PC-3 (cell line): ENCODE results near the gene KDM4C.

ENCODE experiments used
- EZH2 ChIP-seq: fragments of 300-600 bp; sonication (generic); IDR thresholded peaks from one replicate; pipeline ENCODE4 v1.6.1; 2017; ENCODE audit warnings: antibody characterized with exemption, mild to moderate bottlenecking, low read length; ENCODE audit not compliant: unreplicated experiment
- TF ChIP-seq, protein P1 (sequence below): fragments of 300-600 bp; sonication (generic); conservative IDR thresholded peaks from 2 replicates; pipeline ENCODE4 v1.5.1; 2017; ENCODE audit warnings: antibody characterized with exemption, low read depth, mild to moderate bottlenecking, low read length

- TF ChIP-seq, protein P1, sequence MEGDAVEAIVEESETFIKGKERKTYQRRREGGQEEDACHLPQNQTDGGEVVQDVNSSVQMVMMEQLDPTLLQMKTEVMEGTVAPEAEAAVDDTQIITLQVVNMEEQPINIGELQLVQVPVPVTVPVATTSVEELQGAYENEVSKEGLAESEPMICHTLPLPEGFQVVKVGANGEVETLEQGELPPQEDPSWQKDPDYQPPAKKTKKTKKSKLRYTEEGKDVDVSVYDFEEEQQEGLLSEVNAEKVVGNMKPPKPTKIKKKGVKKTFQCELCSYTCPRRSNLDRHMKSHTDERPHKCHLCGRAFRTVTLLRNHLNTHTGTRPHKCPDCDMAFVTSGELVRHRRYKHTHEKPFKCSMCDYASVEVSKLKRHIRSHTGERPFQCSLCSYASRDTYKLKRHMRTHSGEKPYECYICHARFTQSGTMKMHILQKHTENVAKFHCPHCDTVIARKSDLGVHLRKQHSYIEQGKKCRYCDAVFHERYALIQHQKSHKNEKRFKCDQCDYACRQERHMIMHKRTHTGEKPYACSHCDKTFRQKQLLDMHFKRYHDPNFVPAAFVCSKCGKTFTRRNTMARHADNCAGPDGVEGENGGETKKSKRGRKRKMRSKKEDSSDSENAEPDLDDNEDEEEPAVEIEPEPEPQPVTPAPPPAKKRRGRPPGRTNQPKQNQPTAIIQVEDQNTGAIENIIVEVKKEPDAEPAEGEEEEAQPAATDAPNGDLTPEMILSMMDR: no peak
- no peak for TF ChIP-seq EZH2
Observed at GRCh38 chr9:7103771-7104170, 346.0 kb downstream of the KDM4C start.
